GM12872 (cell line): ENCODE data around the gene ANKS1A.

Experiments
- TF ChIP-seq, protein P1 (sequence below): IDR thresholded peaks from 3 replicates; pipeline ENCODE4 v1.5.1; 2011; ENCODE audit warnings: low read depth, mild to moderate bottlenecking, low read length, moderate library complexity; ENCODE audit not compliant: insufficient read depth

ANKS1A gene

DNA sequence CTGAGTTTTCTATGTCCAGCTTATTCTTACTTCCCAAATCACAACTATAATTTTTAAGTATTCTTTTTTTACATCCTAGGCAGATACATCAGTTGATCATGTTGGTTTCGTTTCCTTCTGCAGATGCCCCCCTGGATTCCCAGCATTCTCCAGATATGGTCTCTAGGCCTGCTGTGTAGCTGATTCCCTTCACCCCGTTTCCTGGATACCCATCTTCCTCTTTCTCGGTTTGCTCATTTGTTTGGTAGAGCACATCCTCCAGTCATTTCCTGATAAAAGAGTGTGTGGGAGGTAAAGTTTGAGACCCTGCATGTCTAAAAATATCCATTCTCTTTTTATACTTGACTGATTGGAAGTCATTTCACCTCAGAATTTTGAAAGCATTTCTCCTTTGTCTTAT is 66.4 kb downstream of the ANKS1A start:
- TF ChIP-seq, protein P1, sequence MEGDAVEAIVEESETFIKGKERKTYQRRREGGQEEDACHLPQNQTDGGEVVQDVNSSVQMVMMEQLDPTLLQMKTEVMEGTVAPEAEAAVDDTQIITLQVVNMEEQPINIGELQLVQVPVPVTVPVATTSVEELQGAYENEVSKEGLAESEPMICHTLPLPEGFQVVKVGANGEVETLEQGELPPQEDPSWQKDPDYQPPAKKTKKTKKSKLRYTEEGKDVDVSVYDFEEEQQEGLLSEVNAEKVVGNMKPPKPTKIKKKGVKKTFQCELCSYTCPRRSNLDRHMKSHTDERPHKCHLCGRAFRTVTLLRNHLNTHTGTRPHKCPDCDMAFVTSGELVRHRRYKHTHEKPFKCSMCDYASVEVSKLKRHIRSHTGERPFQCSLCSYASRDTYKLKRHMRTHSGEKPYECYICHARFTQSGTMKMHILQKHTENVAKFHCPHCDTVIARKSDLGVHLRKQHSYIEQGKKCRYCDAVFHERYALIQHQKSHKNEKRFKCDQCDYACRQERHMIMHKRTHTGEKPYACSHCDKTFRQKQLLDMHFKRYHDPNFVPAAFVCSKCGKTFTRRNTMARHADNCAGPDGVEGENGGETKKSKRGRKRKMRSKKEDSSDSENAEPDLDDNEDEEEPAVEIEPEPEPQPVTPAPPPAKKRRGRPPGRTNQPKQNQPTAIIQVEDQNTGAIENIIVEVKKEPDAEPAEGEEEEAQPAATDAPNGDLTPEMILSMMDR: no peak

DNA sequence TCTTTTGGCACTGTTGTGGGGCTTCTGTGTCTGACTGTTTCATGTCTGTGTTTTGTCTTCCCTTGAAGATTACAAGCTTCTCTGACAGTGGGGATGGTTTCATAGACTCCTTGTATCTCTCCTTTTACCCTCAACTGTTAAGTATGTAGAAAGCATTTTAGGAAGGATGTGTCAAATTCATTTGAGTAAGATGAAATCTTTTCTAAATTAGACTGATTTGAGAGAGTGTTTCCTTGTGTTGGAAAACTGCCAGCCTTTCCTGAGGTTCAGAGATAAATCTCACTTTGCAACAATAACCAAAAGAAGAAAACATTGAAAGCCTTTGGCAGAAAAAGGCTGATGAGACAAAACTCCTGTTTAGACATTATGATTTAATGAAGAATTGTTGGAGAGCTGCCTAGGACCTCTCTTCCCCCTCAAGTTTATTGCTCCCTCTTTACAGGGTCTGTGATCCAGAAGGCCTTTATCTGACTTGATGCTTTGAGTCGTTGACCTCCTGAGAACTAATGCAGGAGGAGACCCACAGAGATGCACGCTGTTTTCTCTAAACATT is 68.3 kb downstream of the ANKS1A start:
- TF ChIP-seq, protein P1: no peak

DNA sequence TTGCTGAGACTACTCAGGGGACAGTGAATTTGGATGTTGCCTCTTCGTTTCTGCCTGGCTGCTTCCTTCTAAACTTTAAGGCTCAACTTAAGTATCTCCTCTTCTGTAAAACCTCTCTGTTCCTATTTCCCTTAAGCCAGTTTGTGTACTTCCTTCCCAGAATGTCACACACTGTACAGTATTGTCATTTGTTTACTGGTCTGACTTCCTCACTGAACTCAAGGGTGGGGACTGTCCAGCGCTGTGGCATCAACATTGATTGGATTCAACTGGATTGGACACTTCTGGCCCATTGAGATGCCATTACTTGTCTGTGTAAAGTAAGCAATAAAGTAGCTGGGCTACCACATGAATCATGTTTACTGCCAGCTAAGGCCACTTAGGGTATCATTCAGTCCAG is 69.7 kb downstream of the ANKS1A start:
- TF ChIP-seq, protein P1: no peak

DNA sequence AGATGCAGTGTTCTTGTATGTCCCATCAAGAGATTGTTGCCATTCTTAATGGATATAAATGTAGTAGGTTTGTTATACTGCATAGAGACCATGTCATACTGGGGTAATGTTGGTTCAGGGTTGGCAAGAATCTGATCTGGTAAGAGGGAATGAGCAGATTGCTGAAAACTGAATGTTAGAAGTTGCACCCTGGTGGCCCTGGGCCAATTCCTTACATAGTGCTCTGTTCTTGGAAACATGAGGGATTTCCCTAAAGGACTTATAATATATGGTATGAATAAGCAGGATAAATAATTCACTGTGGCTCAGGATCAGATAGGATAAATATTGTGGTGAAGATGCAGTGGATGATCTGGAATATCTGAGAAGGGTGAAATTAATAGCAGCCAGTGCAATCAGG is 70.2 kb downstream of the ANKS1A start:
- TF ChIP-seq, protein P1: no peak

DNA sequence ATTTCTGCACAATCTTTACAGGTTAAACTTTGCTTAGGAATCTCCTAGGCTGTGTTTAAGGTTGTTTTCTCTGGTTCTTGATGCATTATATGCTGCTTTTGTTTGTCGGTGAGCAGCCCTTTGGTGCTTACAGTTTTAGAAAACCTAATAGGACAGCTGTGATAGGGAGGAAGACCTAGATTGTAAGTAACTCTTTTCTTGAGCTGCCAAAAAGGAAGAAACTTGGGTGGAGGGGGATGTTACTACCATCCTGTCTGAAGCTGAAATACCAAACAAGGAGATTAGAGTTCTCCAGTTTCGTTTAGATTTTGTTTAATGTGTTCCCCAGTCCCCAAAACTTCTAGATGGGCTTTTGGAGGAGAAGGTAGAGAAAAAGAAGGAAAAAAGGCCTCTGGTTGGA is 72.0 kb downstream of the ANKS1A start:
- TF ChIP-seq, protein P1: no peak

DNA sequence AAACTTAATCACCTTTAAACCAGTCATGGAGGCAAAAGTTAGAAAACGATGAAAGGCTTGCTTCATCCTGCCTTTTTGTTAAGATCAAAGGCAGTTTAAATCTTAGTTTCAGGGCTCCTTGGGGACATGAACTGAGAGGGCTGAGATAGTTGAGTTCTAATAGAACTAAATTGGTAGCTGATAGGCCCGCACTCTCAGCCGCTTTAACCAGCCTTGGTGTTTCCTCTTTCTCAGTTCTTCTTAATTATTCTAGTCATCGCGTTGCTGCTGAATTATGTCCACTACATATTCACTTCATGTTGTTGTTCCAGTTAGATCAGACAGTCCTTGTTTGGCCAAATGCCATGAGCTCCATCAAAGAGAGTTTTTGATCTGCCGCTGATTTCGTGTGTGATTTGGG is 72.5 kb downstream of the ANKS1A start:
- TF ChIP-seq, protein P1: no peak

DNA sequence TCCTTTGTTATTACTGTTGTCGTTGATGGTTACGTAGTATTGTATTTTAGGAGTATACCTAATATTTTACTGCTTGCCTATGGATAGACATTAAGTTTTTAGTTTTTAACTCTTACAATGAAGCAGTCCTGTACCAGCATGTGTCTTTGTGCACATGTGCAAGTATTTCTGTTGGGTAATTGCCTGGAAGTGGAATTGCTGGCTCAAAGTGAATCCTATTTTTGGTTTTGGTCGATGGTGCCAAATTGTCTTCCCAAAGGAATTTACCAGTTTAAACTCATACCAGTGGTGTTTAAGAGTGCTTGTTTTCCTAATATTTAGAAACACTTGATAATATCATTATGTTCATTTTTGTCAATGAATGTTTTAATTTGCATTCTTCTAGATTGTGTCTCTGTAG is 75.5 kb downstream of the ANKS1A start:
- TF ChIP-seq, protein P1: no peak
